Measurements from ENCODE around the gene HOXB7. TPM values are rescaled to one million over a fixed set of nuclear protein-coding genes. Genes with fewer than 3 reads are reported as not detected.

HOXB7 gene
- polyA plus RNA-seq, 3 donors, result not detected

GRCh38 chr17:48600244-48601098, 10.3 kb downstream of the HOXB7 start:
- H3K4me1 Mint-ChIP-seq, result peaks cover 34% of the 10 kb centered on the region
- H2AFZ ChIP-seq (ENCODE audit: insufficient read depth, low read depth, low read length, poor library complexity, severe bottlenecking), result no peak overlapping the region
- H3K4me2 ChIP-seq (replicated peaks; ENCODE audit: extremely low read depth, low read length, poor library complexity, severe bottlenecking), result no peak overlapping the region
- H3K27ac ChIP-seq (ENCODE audit: low read depth in 1 of 2, low read length in 2 of 2), result no peak overlapping the region
- H3K36me3 ChIP-seq (replicated peaks in 1 of 2; ENCODE audit: control insufficient read depth in 1 of 2, insufficient read depth in 2 of 2, low read length in 2 of 2), result no peaks in the 10 kb centered on the region
- TF ChIP-seq, protein P1, sequence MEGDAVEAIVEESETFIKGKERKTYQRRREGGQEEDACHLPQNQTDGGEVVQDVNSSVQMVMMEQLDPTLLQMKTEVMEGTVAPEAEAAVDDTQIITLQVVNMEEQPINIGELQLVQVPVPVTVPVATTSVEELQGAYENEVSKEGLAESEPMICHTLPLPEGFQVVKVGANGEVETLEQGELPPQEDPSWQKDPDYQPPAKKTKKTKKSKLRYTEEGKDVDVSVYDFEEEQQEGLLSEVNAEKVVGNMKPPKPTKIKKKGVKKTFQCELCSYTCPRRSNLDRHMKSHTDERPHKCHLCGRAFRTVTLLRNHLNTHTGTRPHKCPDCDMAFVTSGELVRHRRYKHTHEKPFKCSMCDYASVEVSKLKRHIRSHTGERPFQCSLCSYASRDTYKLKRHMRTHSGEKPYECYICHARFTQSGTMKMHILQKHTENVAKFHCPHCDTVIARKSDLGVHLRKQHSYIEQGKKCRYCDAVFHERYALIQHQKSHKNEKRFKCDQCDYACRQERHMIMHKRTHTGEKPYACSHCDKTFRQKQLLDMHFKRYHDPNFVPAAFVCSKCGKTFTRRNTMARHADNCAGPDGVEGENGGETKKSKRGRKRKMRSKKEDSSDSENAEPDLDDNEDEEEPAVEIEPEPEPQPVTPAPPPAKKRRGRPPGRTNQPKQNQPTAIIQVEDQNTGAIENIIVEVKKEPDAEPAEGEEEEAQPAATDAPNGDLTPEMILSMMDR (IDR thresholded peaks at IDR 0.05), result no peak
- no peak overlapping the region for H3K27ac Mint-ChIP-seq
- H3K36me3 Mint-ChIP-seq, result peaks cover 12 to 21% of the 10 kb centered on the region in 2 donors
- H3K27me3 Mint-ChIP-seq (ENCODE audit: low read depth in 3 of 3), result peaks cover 97 to 100% (median 100%) of the 10 kb centered on the region in 3 donors
- peaks cover 86 to 100% of the 10 kb centered on the region in 2 donors for H3K27me3 ChIP-seq (ENCODE audit: control insufficient read depth in 2 of 2, insufficient read depth in 2 of 2, low read length in 2 of 2)
- intact Hi-C loops (cut with micrococcal nuclease), result no loop called here
- DNase-seq, result no peak
- peaks cover 0 to 56% of the 10 kb centered on the region in 2 donors for H3K9me3 ChIP-seq (replicated peaks in 1 of 2; ENCODE audit: control insufficient read depth in 1 of 2, insufficient read depth in 1 of 2, low read length in 2 of 2)
- peaks cover 0 to 38% (median 14%) of the 10 kb centered on the region in 7 donors for H3K9me3 Mint-ChIP-seq
- no peak overlapping the region for H3K4me3 ChIP-seq (replicated peaks in 1 of 3; ENCODE audit: low read depth in 2 of 3, low read length in 3 of 3)
- H4K20me1 ChIP-seq (ENCODE audit: insufficient read depth, low read length), result no peaks in the 10 kb centered on the region
- no peak overlapping the region for H3K9ac ChIP-seq (ENCODE audit: insufficient read depth, low read length, poor library complexity, severe bottlenecking)
- H3K79me2 ChIP-seq (ENCODE audit: insufficient read depth, low read length), result no peaks in the 10 kb centered on the region
- H3K4me3 Mint-ChIP-seq, result peak overlapping the region in 1 of 2 donors; percentile 93
- WGBS (ENCODE audit: insufficient coverage), result 94% methylated on average over 8 of the region's 17 CpGs
- peaks cover 22 to 24% of the 10 kb centered on the region in 2 donors for H3K4me1 ChIP-seq (ENCODE audit: control insufficient read depth in 1 of 2, insufficient read depth in 2 of 2, low read length in 2 of 2)

- H3K4me1 ChIP-seq (ENCODE audit: control insufficient read depth in 1 of 2, insufficient read depth in 2 of 2, low read length in 2 of 2), result peaks cover 22 to 24% of the 10 kb centered on the region in 2 donors
- intact Hi-C loops (cut with micrococcal nuclease), result no loop called here
These were observed 11.5 kb downstream of the HOXB7 start for GRCh38 chr17:48599354-48599753.

More at GRCh38 chr17:48599354-48599753, 11.5 kb downstream of the HOXB7 start:
- Mint-ChIP-seq H3K36me3 (peaks cover 12 to 21% of the 10 kb centered on the region in 2 donors), H3K27me3 (ENCODE audit: low read depth in 3 of 3) (peaks cover 98 to 100% (median 100%) of the 10 kb centered on the region in 3 donors), H3K4me3 (peak overlapping the region in 1 of 2 donors; percentile 93), H3K4me1 (peaks cover 30% of the 10 kb centered on the region), H3K9me3 (peaks cover 0 to 35% (median 14%) of the 10 kb centered on the region in 7 donors), H3K27ac (no peak overlapping the region)
- TF ChIP-seq, protein P1 (IDR thresholded peaks at IDR 0.05), result no peak
- Histone ChIP-seq H3K27ac (ENCODE audit: low read depth in 1 of 2, low read length in 2 of 2) (no peak overlapping the region), H3K4me3 (replicated peaks in 1 of 3; ENCODE audit: low read depth in 2 of 3, low read length in 3 of 3) (no peak overlapping the region), H3K4me2 (replicated peaks; ENCODE audit: extremely low read depth, low read length, poor library complexity, severe bottlenecking) (no peak overlapping the region), H3K9me3 (replicated peaks in 1 of 2; ENCODE audit: control insufficient read depth in 1 of 2, insufficient read depth in 1 of 2, low read length in 2 of 2) (peaks cover 0 to 49% of the 10 kb centered on the region in 2 donors), H3K9ac (ENCODE audit: insufficient read depth, low read length, poor library complexity, severe bottlenecking) (no peak overlapping the region), H2AFZ (ENCODE audit: insufficient read depth, low read depth, low read length, poor library complexity, severe bottlenecking) (no peak overlapping the region), H3K79me2 (ENCODE audit: insufficient read depth, low read length) (no peaks in the 10 kb centered on the region), H3K36me3 (replicated peaks in 1 of 2; ENCODE audit: control insufficient read depth in 1 of 2, insufficient read depth in 2 of 2, low read length in 2 of 2) (no peaks in the 10 kb centered on the region), H3K27me3 (ENCODE audit: control insufficient read depth in 2 of 2, insufficient read depth in 2 of 2, low read length in 2 of 2) (peaks cover 82 to 100% of the 10 kb centered on the region in 2 donors), H4K20me1 (ENCODE audit: insufficient read depth, low read length) (no peaks in the 10 kb centered on the region)
- no CpG with 5 or more reads among the region's 5 CpGs for WGBS (ENCODE audit: insufficient coverage)
- DNase-seq, result no peak

All from CD14-positive monocyte (primary cell).